SW480 (cell line): ENCODE results near the gene P2RX1.
A peak's percentile ranks its signal among the peaks of the same experiment; 100 is the strongest.

Experiments used
- DNase-seq: peaks from one replicate; pipeline ENCODE4 v3.0.0-alpha.2; 2016; ENCODE audit warnings: low spot score

P2RX1 gene

GRCh38 chr17:3905017-3905520 is 11.2 kb downstream of the P2RX1 start:
- no peak for DNase-seq

DNA sequence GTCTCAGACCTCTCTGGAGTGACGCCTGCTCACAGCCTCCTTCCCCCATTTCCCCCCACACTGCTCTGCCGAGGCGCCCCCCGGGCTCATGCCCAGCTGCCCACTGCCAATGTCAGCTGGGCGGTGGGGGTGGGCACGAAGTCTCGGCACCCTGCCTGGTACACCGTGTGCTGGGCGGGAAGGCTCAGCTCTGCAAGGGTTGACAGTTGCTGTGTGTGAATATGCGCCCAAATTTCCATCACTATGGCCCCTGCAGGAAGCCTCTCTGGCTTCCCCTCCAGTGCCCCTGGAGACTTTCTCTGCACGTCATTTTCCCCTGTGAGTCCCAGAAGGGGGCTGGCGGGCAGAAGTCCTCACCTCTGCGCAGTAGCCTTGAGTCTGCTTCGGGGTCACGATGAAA is 11.8 kb downstream of the P2RX1 start:
- no peak for DNase-seq

GRCh38 chr17:3903881-3904290 is 12.4 kb downstream of the P2RX1 start:
- no peak for DNase-seq

DNA sequence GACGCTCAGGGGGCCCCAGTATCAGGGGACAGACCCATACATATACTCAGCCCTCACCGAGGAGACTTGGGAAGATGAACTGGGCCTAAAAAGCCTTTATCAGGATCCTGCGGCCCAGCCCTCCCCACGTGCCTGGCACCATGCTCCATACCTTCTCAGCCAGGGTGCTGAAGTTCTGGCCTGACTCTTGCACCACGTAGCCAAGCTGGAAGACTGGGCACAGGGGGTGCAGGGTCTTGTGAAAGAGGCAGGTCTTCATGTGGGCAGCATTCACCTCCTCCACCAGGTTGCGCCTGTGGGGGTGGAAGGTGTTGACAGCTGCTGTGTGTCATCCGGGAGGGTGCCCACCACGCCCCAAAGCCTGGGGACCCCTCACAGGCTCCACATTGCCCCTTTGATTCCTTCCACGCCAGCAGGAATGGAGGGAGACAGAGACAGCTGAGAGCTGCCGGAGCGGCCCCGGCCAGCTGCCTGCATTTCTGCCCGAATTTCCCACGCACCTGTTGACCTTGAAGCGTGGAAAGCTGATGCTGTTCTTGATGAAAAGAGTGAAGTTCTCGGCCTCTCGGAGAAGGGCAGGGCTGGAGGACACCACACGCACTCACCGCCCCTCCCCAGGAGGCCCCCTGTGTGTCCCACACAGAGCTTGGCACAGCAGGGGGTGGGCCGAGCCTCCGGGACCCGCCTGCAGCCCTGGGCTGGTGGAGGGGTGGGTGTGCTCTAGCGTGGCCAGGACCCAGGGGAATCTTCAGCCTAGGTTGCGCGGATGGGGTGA is 13.0 kb downstream of the P2RX1 start:
- DNase-seq = no peak

- no peak for DNase-seq
These were observed 15.6 kb downstream of the P2RX1 start for GRCh38 chr17:3900646-3901045.

DNA sequence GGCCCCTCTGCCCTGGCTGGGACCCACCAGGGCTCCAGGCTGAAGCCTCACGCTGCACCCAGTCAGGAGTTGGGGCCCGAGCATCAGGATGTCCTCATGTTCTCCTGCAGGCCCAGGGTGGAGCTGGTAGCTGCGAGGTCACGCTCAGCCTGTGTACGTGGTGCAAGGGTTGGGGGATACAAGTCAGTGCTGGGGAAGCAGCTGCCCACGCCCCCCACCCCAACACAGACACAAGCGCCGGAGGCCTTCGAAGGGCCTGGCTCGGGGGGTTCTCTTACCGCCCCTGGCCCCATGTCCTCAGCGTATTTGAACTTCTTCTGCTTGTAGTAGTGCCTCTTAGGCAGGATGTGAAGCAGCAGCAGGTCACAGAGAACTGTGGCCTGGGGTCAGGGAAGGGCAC is 18.5 kb downstream of the P2RX1 start:
- no peak for DNase-seq

DNA sequence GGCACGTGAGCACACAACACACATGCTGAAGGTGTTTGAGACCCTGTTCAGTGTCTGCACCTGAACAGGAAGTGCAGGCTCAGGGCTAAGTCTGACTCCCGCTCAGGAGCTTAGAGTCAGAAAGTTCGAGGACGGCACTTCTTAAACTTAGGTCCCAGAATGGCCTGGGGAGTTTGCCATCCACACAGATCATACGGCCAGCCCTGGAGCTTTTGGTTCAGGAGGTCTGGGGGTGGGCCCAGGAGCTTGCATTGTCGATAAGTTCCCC is 19.4 kb downstream of the P2RX1 start:
- DNase-seq = no peak

DNA sequence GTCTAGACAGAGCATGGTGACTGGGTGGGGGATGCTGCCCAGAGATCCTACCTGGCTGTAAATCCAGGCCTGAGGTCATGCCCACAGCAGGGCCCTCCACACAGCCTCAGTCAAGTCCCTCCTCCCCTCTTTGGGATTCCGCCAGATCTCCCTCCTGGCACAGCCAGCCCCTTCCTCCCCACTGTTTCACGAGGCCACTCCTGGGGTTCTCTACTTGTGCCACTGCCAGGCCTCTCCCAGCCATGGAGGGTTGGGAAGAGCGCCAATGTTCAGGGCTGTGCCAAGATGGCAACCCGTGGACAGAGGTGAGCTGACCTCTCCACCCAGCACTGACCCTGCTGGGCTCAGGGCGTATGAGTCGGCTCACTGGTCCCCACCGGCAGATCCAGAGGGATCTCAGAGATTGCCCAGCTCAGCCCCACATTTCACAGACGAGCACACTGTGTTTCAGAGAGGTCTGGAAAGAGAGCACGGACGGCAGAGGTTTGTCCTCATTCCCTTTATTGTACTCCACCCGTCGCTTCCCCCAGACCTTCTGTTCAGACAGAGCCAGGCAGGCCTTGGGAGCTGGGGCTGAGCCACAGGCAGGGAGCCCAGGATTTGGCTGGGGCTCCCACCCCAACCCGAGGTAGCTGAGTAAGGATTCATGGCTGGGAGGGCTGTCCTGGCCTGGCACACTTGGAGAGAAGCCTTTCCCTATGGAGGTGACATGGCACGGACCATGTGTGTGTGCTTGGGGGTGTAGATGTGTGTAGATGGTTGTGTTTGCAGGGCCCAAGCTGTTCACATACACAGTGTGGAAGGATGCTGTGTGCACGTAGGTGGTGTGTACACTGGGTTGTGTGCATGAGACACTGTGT is 19.9 kb downstream of the P2RX1 start:
- DNase-seq = no peak

GRCh38 chr17:3895354-3895753 is 20.9 kb downstream of the P2RX1 start:
- no peak for DNase-seq

GRCh38 chr17:3894911-3895343 is 21.3 kb downstream of the P2RX1 start:
- DNase-seq = no peak

DNA sequence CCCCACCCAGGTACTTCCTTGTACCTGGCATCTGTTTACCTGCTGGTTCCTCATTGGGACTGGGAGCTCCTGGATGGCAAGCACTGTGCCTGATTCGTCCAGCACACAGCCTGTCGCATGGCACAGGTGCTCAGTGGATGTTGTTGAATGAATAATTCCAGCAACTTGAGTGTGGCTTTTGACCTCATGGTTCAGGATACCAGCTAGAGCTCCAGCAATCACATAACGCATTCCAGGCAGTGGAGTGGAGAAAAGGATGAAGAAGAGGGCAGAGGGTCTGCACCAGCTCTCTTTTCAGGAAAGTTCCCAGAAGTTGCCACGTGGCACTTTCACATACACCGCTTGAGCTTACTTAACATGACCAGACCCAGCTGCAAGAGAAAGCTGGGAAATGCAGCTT is 22.1 kb downstream of the P2RX1 start:
- DNase-seq = no peak

DNA sequence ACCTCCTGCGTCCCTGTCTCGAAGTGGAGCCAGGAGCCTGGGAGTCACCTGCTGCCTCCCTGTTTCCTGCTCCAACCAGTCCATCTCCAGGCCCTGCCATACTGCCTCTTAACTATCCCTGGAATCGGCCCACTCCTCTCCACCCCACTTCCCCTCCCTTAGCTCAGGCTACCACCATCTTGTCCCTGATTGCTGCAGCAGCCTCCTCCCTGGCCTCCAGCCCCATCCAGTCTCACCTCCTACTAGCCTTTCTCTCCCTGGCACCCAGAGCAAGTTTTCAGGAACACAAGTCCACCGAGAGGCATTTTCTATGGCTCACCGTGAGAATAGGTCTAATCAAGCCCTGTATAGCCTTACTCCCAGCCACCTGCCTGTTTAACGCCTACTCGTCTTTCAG is 22.5 kb downstream of the P2RX1 start:
- DNase-seq = no peak

GRCh38 chr17:3893003-3893719 is 23.1 kb downstream of the P2RX1 start, which contains the start of gene CAMKK1:
CAMKK1 (minus strand) TSS chr17:3893053; CDS start chr17:3885687, 7,366 bp downstream.
- peak; percentile 83 for DNase-seq

DNA sequence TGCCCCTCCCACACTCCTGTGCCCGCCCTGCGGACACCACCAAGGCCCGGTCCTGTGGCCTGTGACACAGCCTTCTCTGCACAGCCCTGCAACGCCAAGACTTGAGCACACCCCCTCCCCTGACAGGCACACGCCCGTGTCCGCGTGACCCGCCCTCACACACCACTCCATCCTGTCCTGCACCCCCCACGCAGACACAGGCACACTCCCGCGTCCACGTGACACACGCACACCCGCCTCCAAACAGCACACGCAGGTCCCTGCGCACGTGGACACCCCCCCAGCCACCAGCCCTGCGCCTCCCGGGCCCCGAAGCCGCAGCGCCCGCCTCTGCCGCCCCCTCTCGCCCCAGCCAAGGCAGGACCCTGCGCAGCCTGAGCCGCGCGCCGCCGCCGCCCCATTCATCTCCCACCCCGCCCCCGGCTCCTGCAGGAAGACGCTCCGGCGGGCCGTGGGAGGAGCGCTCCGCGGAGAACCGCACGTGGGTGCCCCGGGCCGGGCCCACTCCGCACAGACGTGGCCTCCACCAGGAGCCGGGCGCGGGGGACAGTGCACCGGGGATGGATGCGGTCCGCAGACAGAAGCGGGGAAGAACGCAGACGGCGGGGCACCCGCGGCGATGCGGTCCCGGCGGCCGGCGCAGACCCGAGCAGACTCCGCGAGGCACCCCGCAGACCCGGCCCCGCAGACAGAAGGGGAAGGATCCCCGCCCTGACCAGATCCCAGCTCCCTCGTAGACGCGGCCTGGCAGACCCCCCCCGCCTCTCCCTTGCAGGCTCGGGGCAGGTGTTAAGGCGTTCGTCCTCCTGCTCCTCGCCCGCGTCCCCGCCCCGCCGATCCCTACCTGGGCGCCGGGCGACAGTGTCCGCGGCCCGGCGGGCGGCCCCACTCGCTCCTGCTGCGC is 23.9 kb downstream of the P2RX1 start:
- peak; percentile 74 for DNase-seq

DNA sequence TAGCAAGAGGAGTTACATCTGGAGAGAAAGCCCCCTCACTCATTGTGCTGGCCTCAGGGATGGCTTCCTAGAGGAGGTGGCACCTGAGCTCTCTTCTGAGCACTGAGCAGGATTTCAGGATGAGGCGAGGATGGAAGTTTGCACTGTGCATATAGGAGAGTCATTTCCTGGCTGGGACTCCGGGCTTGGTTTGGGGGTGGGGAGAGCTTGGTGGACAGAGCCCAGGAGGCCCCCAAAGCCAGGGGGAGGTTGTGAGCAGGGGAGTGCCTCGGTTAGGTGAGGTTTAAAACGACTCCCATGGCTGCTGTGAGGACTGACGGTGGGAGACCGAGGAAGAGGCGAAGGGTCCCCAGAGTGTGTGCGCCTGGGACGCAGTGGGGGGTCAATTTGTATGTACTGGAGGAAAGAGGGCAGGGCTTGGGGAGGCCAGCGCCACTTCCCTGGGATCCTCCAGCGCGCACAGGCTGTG is 24.6 kb downstream of the P2RX1 start:
- no peak for DNase-seq

DNA sequence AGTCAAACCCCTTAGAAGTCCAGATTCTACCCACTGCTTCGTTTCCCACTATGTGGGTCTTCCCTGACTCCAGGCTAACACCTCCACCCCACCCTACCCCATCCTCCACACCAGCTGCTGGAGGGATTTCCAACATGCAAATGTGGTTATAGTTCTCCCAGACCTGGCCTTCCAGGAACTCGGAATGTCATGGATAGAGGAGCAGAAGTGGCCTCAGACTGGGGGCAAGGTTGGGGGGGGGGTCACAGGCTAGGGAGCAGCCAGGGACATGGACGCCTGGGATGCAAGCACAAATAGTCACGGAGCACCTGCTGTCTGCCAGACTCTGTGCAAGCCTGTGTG is 25.4 kb downstream of the P2RX1 start:
- DNase-seq = no peak

- DNase-seq = peak; percentile 71
These were observed 26.0 kb downstream of the P2RX1 start for GRCh38 chr17:3890082-3890877.

GRCh38 chr17:3889325-3890012 is 26.8 kb downstream of the P2RX1 start:
- no peak for DNase-seq

DNA sequence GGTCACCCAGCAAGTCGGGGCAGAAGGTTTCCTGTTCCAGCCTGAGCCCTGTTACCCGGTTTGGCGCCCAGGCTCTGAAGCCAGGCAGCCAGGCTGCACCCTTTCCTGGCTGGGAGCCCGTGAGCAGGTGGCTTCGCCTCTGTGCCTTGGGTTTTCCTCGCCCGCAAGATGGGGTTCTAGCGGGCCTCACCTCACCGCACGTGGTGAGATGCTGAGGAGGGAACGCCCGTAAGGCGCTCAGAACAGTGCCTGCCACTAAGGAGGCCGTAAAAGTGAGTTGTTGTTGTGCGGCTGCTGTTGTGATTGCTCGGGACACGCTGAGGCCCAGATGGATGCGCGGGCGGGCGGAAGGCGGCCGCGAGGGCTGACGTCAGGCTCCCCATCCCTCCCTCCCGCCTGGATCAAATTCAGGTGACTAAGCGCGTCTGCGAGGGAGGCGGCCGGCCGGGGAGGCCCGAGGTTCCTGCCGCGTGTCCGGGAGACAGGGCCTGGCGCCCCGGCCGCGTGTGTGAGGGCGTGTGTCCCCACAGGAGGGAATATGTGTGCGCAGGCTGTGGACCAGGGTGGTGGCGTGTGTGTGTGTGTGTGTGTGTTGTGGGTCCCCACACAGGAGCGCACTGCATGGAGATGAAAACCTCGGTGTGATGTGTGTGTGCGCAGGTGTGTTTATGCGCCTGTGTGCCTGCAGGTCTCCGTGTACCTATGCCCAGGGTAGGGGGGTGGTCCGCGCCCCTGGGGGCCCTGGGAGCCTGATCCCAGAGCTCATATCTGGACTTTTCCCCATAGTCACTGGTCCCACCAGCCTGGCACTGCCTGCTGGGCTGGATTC is 27.7 kb downstream of the P2RX1 start:
- peak; percentile 89 for DNase-seq
